SK-N-SH (cell line): ENCODE data around the gene PDILT. TPM values are rescaled to one million over a fixed set of nuclear protein-coding genes. Genes with fewer than 3 reads are reported as not detected.

Experiments
- CTCF ChIA-PET: fragments of 300-600, 350-600 bp; formaldehyde crosslinking; extraction: SDS; loops from one replicate; lab custom pipeline; 2021; lab: Yijun Ruan, JAX
- POLR2A ChIA-PET: fragments of 350-600 bp; sonication (Branson Sonifier 250); formaldehyde crosslinking; extraction: SDS; loops from one replicate; lab custom pipeline; 2020; ENCODE audit warnings: antibody characterized with exemption, inconsistent platforms; lab: Yijun Ruan, JAX
- DNase-seq: peaks from one replicate; pipeline ENCODE4 v3.0.0; 2012
- H2AFZ ChIP-seq: fragments of 200-600 bp; sonication (generic); 2 replicates; pipeline ENCODE4 v1.8.1; 2016; ENCODE audit warnings: antibody characterized with exemption, mild to moderate bottlenecking, low read depth
- H3F3A ChIP-seq: fragments of 200-600 bp; sonication (generic); replicated peaks from 2 replicates; pipeline ENCODE3; 2016; ENCODE audit warnings: antibody characterized with exemption, mild to moderate bottlenecking; ENCODE audit not compliant: insufficient read depth
- H3K27ac ChIP-seq, 2 experiments: fragments of 200-500 bp in 1 of 2; fragments of 200-600 bp in 1 of 2; sonication (Bioruptor generic) in 1 of 2; sonication (generic), shearing (Covaris generic) in 1 of 2; 2 replicates each; pipeline versions ENCODE4 v1.5.1 to v1.6.1; 2014 to 2016; ENCODE audit warnings: low read depth in 2 of 2, inconsistent platforms in 1 of 2, low read length in 1 of 2, mild to moderate bottlenecking in 1 of 2, mixed read lengths in 1 of 2
- H3K27me3 ChIP-seq: fragments of 200-600 bp; sonication (generic), shearing (Covaris generic); 2 replicates; pipeline ENCODE4 v1.6.1; 2016; ENCODE audit warnings: mixed run types; ENCODE audit not compliant: insufficient read depth
- H3K36me3 ChIP-seq, 2 experiments: fragments of 200-500 bp in 1 of 2; fragments of 200-600 bp in 1 of 2; sonication (Bioruptor generic) in 1 of 2; sonication (generic) in 1 of 2; replicated peaks in 1 of 2; 2 replicates each; pipeline versions ENCODE3 to v1.5.1; 2014 to 2016; ENCODE audit warnings: low read length in 1 of 2, mild to moderate bottlenecking in 1 of 2; ENCODE audit not compliant: insufficient read depth in 2 of 2, control insufficient read depth in 1 of 2
- H3K4me1 ChIP-seq, 2 experiments: fragments of 200-500 bp in 1 of 2; fragments of 200-600 bp in 1 of 2; sonication (Bioruptor generic) in 1 of 2; sonication (generic), shearing (Covaris generic) in 1 of 2; 2 replicates each; pipeline versions ENCODE4 v1.5.1 to v1.6.1; 2014 to 2016; ENCODE audit warnings: low read depth in 1 of 2, low read length in 1 of 2, mixed run types in 1 of 2; ENCODE audit not compliant: insufficient read depth in 2 of 2, control insufficient read depth in 1 of 2
- H3K4me2 ChIP-seq: fragments of 200-600 bp; sonication (generic), shearing (Covaris generic); 2 replicates; pipeline ENCODE4 v1.6.1; 2017; ENCODE audit warnings: mixed run types
- H3K4me3 ChIP-seq, 2 experiments: fragments of 200-500 bp in 1 of 2; fragments of 200-600 bp in 1 of 2; sonication (Bioruptor generic) in 1 of 2; sonication (generic), shearing (Covaris generic) in 1 of 2; 2 replicates each; pipeline versions ENCODE4 v1.5.1 to v1.8.1; 2014 to 2016; ENCODE audit warnings: low read depth in 2 of 2, inconsistent platforms in 1 of 2, low read length in 1 of 2, mild to moderate bottlenecking in 1 of 2, mixed read lengths in 1 of 2, moderate library complexity in 1 of 2
- H3K79me2 ChIP-seq: fragments of 200-600 bp; sonication (generic); 2 replicates; pipeline ENCODE4 v1.8.1; 2017; ENCODE audit warnings: mild to moderate bottlenecking; ENCODE audit not compliant: insufficient read depth
- H3K9ac ChIP-seq: fragments of 200-600 bp; sonication (generic); 2 replicates; pipeline ENCODE4 v1.6.1; 2017; ENCODE audit warnings: mixed run types
- H3K9me2 ChIP-seq: fragments of 200-600 bp; sonication (generic); 2 replicates; pipeline ENCODE4 v1.6.1; 2017; ENCODE audit warnings: mixed run types
- H3K9me3 ChIP-seq: fragments of 200-600 bp; sonication (generic); 2 replicates; pipeline ENCODE4 v1.6.1; 2017; ENCODE audit warnings: mixed run types, mild to moderate bottlenecking, moderate library complexity
- H4K20me1 ChIP-seq: fragments of 200-600 bp; sonication (generic); 2 replicates; pipeline ENCODE4 v1.6.1; 2017; ENCODE audit warnings: mild to moderate bottlenecking, mixed run types; ENCODE audit not compliant: insufficient read depth
- CHD2 ChIP-seq: fragments of 150-350 bp; IDR thresholded peaks from 2 replicates; pipeline ENCODE4 v1.6.1; 2018; ENCODE audit warnings: low read length; ENCODE audit not compliant: partially characterized antibody
- EZH2phosphoT487 ChIP-seq: fragments of 200-600 bp; sonication (generic); IDR thresholded peaks from 2 replicates; pipeline ENCODE4 v1.6.1; 2017; ENCODE audit warnings: low read depth, mixed run types, mild to moderate bottlenecking, antibody characterized with exemption, moderate library complexity, borderline replicate concordance
- FOXM1 ChIP-seq: IDR thresholded peaks from 2 replicates; pipeline ENCODE4 v1.4.0; 2012; ENCODE audit warnings: low read depth, mild to moderate bottlenecking
- GATA2 ChIP-seq: sonication (generic); formaldehyde crosslinking; IDR thresholded peaks from 2 replicates; pipeline ENCODE4 v1.5.0; 2020; ENCODE audit warnings: mild to moderate bottlenecking, missing genetic modification reagents
- JUND ChIP-seq: IDR thresholded peaks from 2 replicates; pipeline ENCODE4 v1.4.0; 2012
- MXI1 ChIP-seq: IDR thresholded peaks from 2 replicates; pipeline ENCODE4 v1.6.1; 2012; ENCODE audit warnings: mild to moderate bottlenecking, low read depth, low read length, improper control_type of control experiment
- NFIC ChIP-seq: IDR thresholded peaks from 2 replicates; pipeline ENCODE4 v1.4.0; 2012; ENCODE audit warnings: borderline replicate concordance
- NRF1 ChIP-seq: IDR thresholded peaks from 2 replicates; pipeline ENCODE4 v1.6.1; 2012; ENCODE audit warnings: low read depth, mild to moderate bottlenecking, low read length
- RFX5 ChIP-seq: IDR thresholded peaks from 2 replicates; pipeline ENCODE4 v1.6.1; 2012; ENCODE audit warnings: mild to moderate bottlenecking, improper control_type of control experiment, low read length
- RXRA ChIP-seq: IDR thresholded peaks from 2 replicates; pipeline ENCODE4 v1.4.0; 2012; ENCODE audit warnings: low read depth, mild to moderate bottlenecking, borderline replicate concordance
- TAF1 ChIP-seq: IDR thresholded peaks from 2 replicates; pipeline ENCODE4 v1.6.1; 2012; ENCODE audit warnings: low read depth, mild to moderate bottlenecking, low read length, moderate library complexity, borderline replicate concordance
- TCF12 ChIP-seq: IDR thresholded peaks from 2 replicates; pipeline ENCODE4 v1.4.0; 2012
- TEAD4 ChIP-seq: IDR thresholded peaks from 2 replicates; pipeline ENCODE4 v1.4.0; 2012; ENCODE audit warnings: mild to moderate bottlenecking, borderline replicate concordance; ENCODE audit not compliant: insufficient read depth
- WGBS: methylation state at CpG from one replicate; pipeline ENCODE4 v1.1.6; 2017; ENCODE audit warnings: low lambda C conversion rate; 5-methylcytosine and 5-hydroxymethylcytosine counted together
- polyA plus RNA-seq, 3 experiments: library from polyadenylated mRNA; depleted of rRNA; stranded (reverse); fragments of >200 nt; gene quantifications; 2 replicates each; pipeline ENCODE4 v1.2.3, GENCODE V29; 2012
- TF ChIP-seq, protein P1 (sequence below): fragments of 150-350 bp; IDR thresholded peaks from 2 replicates; pipeline ENCODE4 v1.6.1; 2016; ENCODE audit warnings: mild to moderate bottlenecking, low read depth, low read length
- TF ChIP-seq, protein P2 (sequence below): fragments of 200-600 bp; sonication (generic); IDR thresholded peaks from 2 replicates; pipeline ENCODE4 v1.6.1; 2017; ENCODE audit warnings: antibody characterized with exemption, mild to moderate bottlenecking, moderate library complexity
- TF ChIP-seq, protein P3 (sequence below): IDR thresholded peaks from 2 replicates; pipeline ENCODE4 v1.4.0; 2012; ENCODE audit warnings: low read depth
- TF ChIP-seq, protein P4 (sequence below): IDR thresholded peaks from 2 replicates; pipeline ENCODE4 v1.6.1; 2012; ENCODE audit warnings: mild to moderate bottlenecking, low read depth, low read length, moderate library complexity
- TF ChIP-seq, protein P5 (sequence below): IDR thresholded peaks from 2 replicates; pipeline ENCODE4; 2012

Gene PDILT
- polyA plus RNA-seq, 1 of the 3 experiments (the other 2 are of a cell fraction), result not detected

DNA sequence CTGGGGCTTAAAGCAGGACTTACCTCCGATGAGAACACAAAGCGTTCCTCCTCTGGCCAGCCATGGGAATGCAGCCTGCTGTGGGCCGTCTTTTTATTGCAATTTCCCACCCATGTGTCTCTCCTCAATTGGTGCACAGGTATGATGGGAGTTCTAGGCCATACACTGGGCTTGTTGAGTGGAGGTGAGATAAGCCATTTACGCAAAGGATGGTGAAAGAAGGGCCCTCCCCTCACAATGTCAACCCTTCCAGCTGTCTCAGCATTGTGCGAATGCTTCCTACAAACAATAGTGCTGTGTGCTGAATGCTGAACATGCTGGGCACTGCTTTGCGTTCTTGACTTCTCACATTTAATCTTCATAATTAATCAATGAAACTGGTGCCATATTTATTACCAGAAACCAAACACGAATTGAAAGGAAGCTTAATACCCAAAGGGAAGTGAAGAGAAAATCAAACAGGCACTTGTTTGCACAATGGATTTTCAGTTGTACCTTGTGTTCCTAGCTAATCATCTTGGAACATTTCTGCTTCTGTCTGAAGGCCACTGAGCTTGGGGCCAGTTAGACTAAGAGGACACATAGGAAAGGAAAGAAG, 77.0 kb downstream of the PDILT start, which contains the start of gene GP2:
GP2 (minus strand) TSS at position 70 of the 598 bp plus-strand sequence. CDS start 1,082 bp downstream, outside the sequence.
- Histone ChIP-seq H3K36me3 (no peaks in the 10 kb centered on the region), H3K27ac (no peak within 1 kb of the TSS), H3K9me2 (no peaks in the 10 kb centered on the region), H4K20me1 (no peaks in the 10 kb centered on the region), H3K79me2 (no peaks in the 10 kb centered on the region), H3K9ac (no peak within 1 kb of the TSS), H3K4me1 (no peaks in the 10 kb centered on the region), H3K4me2 (no peak within 1 kb of the TSS), H3K27me3 (no peaks in the 10 kb centered on the region), H3K4me3 (no peak within 1 kb of the TSS), H3F3A (no peaks in the 10 kb centered on the region), H2AFZ (no peak within 1 kb of the TSS), H3K9me3 (no peaks in the 10 kb centered on the region)
- TF ChIP-seq CHD2 (no peak), EZH2phosphoT487 (no peak), NFIC (no peak), NRF1 (no peak), MXI1 (no peak), TAF1 (no peak)
- TF ChIP-seq, protein P1, sequence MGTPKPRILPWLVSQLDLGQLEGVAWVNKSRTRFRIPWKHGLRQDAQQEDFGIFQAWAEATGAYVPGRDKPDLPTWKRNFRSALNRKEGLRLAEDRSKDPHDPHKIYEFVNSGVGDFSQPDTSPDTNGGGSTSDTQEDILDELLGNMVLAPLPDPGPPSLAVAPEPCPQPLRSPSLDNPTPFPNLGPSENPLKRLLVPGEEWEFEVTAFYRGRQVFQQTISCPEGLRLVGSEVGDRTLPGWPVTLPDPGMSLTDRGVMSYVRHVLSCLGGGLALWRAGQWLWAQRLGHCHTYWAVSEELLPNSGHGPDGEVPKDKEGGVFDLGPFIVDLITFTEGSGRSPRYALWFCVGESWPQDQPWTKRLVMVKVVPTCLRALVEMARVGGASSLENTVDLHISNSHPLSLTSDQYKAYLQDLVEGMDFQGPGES, result no peak
- TF ChIP-seq, protein P2, sequence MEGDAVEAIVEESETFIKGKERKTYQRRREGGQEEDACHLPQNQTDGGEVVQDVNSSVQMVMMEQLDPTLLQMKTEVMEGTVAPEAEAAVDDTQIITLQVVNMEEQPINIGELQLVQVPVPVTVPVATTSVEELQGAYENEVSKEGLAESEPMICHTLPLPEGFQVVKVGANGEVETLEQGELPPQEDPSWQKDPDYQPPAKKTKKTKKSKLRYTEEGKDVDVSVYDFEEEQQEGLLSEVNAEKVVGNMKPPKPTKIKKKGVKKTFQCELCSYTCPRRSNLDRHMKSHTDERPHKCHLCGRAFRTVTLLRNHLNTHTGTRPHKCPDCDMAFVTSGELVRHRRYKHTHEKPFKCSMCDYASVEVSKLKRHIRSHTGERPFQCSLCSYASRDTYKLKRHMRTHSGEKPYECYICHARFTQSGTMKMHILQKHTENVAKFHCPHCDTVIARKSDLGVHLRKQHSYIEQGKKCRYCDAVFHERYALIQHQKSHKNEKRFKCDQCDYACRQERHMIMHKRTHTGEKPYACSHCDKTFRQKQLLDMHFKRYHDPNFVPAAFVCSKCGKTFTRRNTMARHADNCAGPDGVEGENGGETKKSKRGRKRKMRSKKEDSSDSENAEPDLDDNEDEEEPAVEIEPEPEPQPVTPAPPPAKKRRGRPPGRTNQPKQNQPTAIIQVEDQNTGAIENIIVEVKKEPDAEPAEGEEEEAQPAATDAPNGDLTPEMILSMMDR, result no peak
- TF ChIP-seq, protein P3, sequence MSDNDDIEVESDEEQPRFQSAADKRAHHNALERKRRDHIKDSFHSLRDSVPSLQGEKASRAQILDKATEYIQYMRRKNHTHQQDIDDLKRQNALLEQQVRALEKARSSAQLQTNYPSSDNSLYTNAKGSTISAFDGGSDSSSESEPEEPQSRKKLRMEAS, result no peak
- no peak for DNase-seq
- ChIA-PET POLR2A (no interaction called here), CTCF (interaction anchor here (1.1 kb wide), 1 partner anchor 12 kb away, joined by 3 read pairs; no protein-coding TSS in a partner anchor)
- 16% methylated on average over 7 of the region's 7 CpGs for WGBS

DNA sequence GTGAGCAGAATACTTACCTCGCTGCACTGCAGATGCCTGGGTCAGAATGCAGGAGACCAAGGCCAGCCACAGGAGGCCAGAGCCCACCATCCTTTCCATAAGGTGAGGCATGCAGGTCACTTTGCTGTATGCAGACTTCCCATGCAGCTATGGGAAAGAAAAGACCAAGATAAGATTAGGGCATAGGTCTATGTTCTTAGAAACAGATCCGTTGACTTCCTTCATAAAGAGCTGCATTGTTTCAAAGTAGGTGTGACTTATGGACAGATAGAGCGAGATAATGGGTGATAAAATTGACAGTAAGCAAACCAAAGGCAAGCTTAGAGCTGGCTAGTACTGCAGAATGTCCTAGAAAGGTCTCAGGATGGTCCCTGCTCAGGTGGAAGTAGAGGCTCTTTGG, 78.2 kb downstream of the PDILT start:
- H3K9me3 ChIP-seq, result no peaks in the 10 kb centered on the region
- no peaks in the 10 kb centered on the region for H3K9me2 ChIP-seq
- WGBS, result 3% methylated on average over 3 of the region's 3 CpGs
- no peaks in the 10 kb centered on the region for H3K79me2 ChIP-seq
- H3F3A ChIP-seq, result no peaks in the 10 kb centered on the region
- POLR2A ChIA-PET, result no interaction called here
- H3K4me2 ChIP-seq, result no peak overlapping the region
- no peaks in the 10 kb centered on the region for H3K27me3 ChIP-seq
- no peaks in the 10 kb centered on the region for H3K4me1 ChIP-seq
- no peaks in the 10 kb centered on the region for H3K36me3 ChIP-seq
- CTCF ChIA-PET, result interaction anchor here (0.8 to 1.6 kb wide), 2 partner anchors 26 to 419 kb away, joined by 3 to 6 read pairs; no protein-coding TSS in a partner anchor
- H3K4me3 ChIP-seq, result no peak overlapping the region
- H3K27ac ChIP-seq, result no peak overlapping the region
- DNase-seq, result no peak
- H2AFZ ChIP-seq, result no peak overlapping the region
- H4K20me1 ChIP-seq, result no peaks in the 10 kb centered on the region
- H3K9ac ChIP-seq, result no peak overlapping the region
- TF ChIP-seq CHD2 (no peak), RFX5 (no peak), RXRA (no peak), JUND (no peak), NRF1 (no peak), FOXM1 (no peak), TCF12 (no peak), EZH2phosphoT487 (no peak), GATA2 (CRISPR knock-in tag) (no peak), TEAD4 (no peak)
- TF ChIP-seq, protein P1, result no peak
- TF ChIP-seq, protein P4, sequence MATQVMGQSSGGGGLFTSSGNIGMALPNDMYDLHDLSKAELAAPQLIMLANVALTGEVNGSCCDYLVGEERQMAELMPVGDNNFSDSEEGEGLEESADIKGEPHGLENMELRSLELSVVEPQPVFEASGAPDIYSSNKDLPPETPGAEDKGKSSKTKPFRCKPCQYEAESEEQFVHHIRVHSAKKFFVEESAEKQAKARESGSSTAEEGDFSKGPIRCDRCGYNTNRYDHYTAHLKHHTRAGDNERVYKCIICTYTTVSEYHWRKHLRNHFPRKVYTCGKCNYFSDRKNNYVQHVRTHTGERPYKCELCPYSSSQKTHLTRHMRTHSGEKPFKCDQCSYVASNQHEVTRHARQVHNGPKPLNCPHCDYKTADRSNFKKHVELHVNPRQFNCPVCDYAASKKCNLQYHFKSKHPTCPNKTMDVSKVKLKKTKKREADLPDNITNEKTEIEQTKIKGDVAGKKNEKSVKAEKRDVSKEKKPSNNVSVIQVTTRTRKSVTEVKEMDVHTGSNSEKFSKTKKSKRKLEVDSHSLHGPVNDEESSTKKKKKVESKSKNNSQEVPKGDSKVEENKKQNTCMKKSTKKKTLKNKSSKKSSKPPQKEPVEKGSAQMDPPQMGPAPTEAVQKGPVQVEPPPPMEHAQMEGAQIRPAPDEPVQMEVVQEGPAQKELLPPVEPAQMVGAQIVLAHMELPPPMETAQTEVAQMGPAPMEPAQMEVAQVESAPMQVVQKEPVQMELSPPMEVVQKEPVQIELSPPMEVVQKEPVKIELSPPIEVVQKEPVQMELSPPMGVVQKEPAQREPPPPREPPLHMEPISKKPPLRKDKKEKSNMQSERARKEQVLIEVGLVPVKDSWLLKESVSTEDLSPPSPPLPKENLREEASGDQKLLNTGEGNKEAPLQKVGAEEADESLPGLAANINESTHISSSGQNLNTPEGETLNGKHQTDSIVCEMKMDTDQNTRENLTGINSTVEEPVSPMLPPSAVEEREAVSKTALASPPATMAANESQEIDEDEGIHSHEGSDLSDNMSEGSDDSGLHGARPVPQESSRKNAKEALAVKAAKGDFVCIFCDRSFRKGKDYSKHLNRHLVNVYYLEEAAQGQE, result no peak
- TF ChIP-seq, protein P5, sequence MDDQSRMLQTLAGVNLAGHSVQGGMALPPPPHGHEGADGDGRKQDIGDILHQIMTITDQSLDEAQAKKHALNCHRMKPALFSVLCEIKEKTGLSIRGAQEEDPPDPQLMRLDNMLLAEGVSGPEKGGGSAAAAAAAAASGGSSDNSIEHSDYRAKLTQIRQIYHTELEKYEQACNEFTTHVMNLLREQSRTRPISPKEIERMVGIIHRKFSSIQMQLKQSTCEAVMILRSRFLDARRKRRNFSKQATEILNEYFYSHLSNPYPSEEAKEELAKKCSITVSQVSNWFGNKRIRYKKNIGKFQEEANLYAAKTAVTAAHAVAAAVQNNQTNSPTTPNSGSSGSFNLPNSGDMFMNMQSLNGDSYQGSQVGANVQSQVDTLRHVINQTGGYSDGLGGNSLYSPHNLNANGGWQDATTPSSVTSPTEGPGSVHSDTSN, result no peak
